GM12801 (cell line): ENCODE data around the gene GLS.

Experiments used
- CTCF ChIP-seq: IDR thresholded peaks from one replicate; pipeline ENCODE4 v1.5.1; 2011; ENCODE audit warnings: control low read depth; ENCODE audit not compliant: insufficient read length; ENCODE audit errors: extremely low read depth

GLS gene

DNA sequence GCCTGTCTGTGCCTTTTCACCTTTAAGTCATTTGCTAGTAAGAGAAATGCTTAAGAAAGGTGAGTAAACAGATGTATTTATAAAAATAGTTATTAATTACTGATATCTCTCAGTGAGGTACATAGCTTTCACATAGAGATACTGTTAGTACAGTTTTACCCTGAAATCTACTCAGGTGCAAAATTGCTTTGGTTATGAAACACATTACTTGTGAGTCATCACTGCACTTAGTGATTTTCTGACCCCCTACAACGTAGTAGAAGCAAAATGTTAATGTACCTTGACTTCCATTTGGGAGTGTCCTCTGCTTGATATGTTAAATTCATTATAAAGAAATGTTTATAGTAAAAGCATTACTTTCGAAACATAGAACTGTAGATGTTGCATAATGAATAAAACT is 6.5 kb downstream of the GLS start:
- TF ChIP-seq CTCF: no peak

GRCh38 chr2:190888449-190888848 is 7.8 kb downstream of the GLS start:
- TF ChIP-seq CTCF: no peak

GRCh38 chr2:190889175-190889943 is 8.7 kb downstream of the GLS start:
- TF ChIP-seq CTCF: no peak

GRCh38 chr2:190891372-190891771 is 10.8 kb downstream of the GLS start:
- no peak for TF ChIP-seq CTCF

DNA sequence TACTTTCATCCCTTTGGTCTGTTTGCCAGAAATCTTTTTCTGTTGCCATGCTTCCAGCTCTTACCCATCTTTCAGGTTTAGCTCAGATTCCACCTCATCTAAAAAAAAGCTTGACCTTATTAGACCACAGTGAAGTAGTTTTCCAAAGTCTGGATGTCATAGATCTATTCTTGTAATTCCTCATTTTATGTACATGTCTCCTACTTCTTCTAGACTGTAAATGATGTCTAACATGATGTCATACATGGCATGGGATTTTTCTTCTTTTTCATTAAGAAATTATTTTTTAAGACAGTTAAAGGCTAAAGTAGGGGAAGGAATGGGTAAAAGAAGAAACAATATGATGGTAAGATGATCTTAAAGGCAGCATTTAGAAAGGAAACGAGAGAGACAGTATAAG is 11.3 kb downstream of the GLS start:
- TF ChIP-seq CTCF: no peak

- no peak for TF ChIP-seq CTCF
Measured at GRCh38 chr2:190893157-190893556, 12.5 kb downstream of the GLS start.

DNA sequence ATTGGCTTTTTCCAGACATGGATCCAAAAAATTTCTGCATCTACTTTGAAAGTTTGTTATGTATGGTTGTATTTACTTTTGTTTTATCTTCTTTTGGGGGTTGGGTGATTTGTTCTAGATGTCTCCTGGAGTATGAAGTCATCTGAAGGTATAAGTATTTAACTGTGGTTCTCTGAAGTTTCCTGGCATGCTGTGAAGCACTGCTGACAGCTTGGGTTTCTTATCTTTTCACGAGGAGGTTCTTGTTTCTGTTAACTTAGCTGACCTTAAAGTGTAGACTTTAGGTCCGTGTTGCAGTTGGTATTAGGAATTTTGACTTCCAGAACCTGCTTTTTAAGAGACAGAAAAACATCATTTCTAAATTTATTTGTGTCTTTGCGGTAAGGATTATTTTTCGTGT is 15.9 kb downstream of the GLS start:
- no peak for TF ChIP-seq CTCF
